Neural progenitor cell (in vitro differentiated cells): ENCODE measurements around the gene EVL. TPM values are rescaled to one million over a fixed set of nuclear protein-coding genes. Genes with fewer than 3 reads are reported as not detected.

ENCODE experiments used
- DNase-seq: peaks from one replicate; pipeline ENCODE4 v3.0.0-alpha.2; 2016; ENCODE audit warnings: low spot score
- H2AFZ ChIP-seq: fragments of 200-600 bp; sonication (generic); replicated peaks from 2 replicates; pipeline ENCODE4 v1.6.1; 2016; ENCODE audit warnings: antibody characterized with exemption
- H3F3A ChIP-seq: fragments of 200-600 bp; sonication (generic); 2 replicates; pipeline ENCODE4 v1.6.1; 2016; ENCODE audit warnings: antibody characterized with exemption, low read depth
- H3K27ac ChIP-seq: fragments of 200-600 bp; sonication (generic); 2 replicates; pipeline ENCODE4 v1.5.1; 2016; ENCODE audit warnings: mild to moderate bottlenecking
- H3K27me3 ChIP-seq: fragments of 200-600 bp; sonication (generic); 2 replicates; pipeline ENCODE4 v1.6.1; 2016; ENCODE audit warnings: mild to moderate bottlenecking, moderate library complexity
- H3K36me3 ChIP-seq: fragments of 200-600 bp; sonication (generic); 2 replicates; pipeline ENCODE4 v1.5.1; 2016
- H3K4me1 ChIP-seq: fragments of 200-600 bp; sonication (generic); 2 replicates; pipeline ENCODE4 v1.6.1; 2016; ENCODE audit warnings: mixed run types
- H3K4me2 ChIP-seq: fragments of 200-600 bp; sonication (generic); 2 replicates; pipeline ENCODE4 v1.6.1; 2016
- H3K4me3 ChIP-seq: fragments of 200-600 bp; sonication (generic); 2 replicates; pipeline ENCODE4 v1.5.1; 2016
- H3K79me2 ChIP-seq: fragments of 200-600 bp; sonication (generic); 2 replicates; pipeline ENCODE4 v1.6.1; 2016; ENCODE audit warnings: low read depth
- H3K9ac ChIP-seq: fragments of 200-600 bp; sonication (generic); 2 replicates; pipeline ENCODE4 v1.6.1; 2016
- H3K9me3 ChIP-seq: fragments of 200-600 bp; sonication (generic); 2 replicates; pipeline ENCODE4 v1.5.1; 2016; ENCODE audit warnings: low read depth
- H4K20me1 ChIP-seq: fragments of 200-600 bp; sonication (generic); 2 replicates; pipeline ENCODE4 v1.6.1; 2016; ENCODE audit warnings: low read depth
- H3K27ac Mint-ChIP-seq: 3 replicates; pipeline ENCODE4 v1.8.0; 2021; ENCODE audit warnings: mixed read lengths
- H3K27me3 Mint-ChIP-seq: 2 replicates; pipeline ENCODE4 v1.8.0; 2022; ENCODE audit warnings: low read depth, mild to moderate bottlenecking, inconsistent platforms, moderate library complexity, mixed read lengths; ENCODE audit not compliant: insufficient read depth
- H3K36me3 Mint-ChIP-seq: 3 replicates; pipeline ENCODE4 v1.8.0; 2021; ENCODE audit warnings: mixed read lengths
- H3K4me1 Mint-ChIP-seq: 3 replicates; pipeline ENCODE4 v1.8.0; 2021; ENCODE audit warnings: mixed read lengths
- H3K4me3 Mint-ChIP-seq: 3 replicates; pipeline ENCODE4 v1.8.0; 2021; ENCODE audit warnings: mild to moderate bottlenecking, moderate library complexity, mixed read lengths
- H3K9me3 Mint-ChIP-seq: 3 replicates; pipeline ENCODE4 v1.8.0; 2020; ENCODE audit warnings: mixed read lengths
- EZH2 ChIP-seq: fragments of 200-600 bp; sonication (generic); IDR thresholded peaks from 2 replicates; pipeline ENCODE4 v1.6.1; 2017; ENCODE audit warnings: antibody characterized with exemption, mild to moderate bottlenecking, moderate library complexity
- EZH2phosphoT487 ChIP-seq: fragments of 200-600 bp; sonication (generic); IDR thresholded peaks from 2 replicates; pipeline ENCODE4 v1.6.1; 2017; ENCODE audit warnings: antibody characterized with exemption
- total RNA-seq: library from RNA; depleted of rRNA; stranded (reverse); fragments of >200 nt; gene quantifications from 2 replicates; pipeline ENCODE4 v1.2.3, GENCODE V29; 2015; ENCODE audit warnings: low replicate concordance
- TF ChIP-seq, protein P1 (sequence below): fragments of 200-600 bp; sonication (generic); IDR thresholded peaks from 2 replicates; pipeline ENCODE4 v1.5.1; 2017; ENCODE audit warnings: antibody characterized with exemption, mild to moderate bottlenecking

EVL gene
- total RNA-seq, 1 donor from 2014 or later: 49.2 TPM

DNA sequence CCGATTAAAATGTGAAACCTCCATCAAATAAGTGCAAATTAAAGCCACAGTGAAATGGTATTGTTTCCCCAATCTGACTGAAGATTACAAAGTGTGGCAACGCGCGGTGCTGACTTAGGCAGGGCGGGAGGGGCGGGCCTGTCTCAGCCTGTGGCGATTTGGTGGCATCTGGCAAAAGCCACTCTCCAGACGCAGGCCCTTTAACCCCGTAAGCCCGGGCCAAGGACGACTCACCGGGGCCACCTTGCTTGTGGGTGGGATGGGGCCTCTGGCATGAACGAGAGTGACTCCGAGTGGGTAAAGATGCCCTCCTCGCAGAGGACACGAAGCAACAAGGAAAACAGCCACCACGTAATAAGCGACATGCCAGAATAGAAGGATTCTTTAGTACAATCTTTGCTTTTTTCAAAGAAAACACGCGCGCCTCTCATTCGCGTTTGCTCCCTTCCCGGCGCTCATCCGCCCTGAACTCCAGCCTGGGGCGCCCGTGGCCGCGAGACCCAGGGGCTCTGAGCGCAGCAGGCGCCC is 93.4 kb downstream of the EVL start:
- no peaks in the 10 kb centered on the region for H3K79me2 ChIP-seq
- no peak overlapping the region for H3K27ac ChIP-seq
- no peaks in the 10 kb centered on the region for H4K20me1 ChIP-seq
- H3K4me3 Mint-ChIP-seq: peak overlapping the region; percentile 65
- peak overlapping the region; percentile 94 for H3K4me2 ChIP-seq
- H3K4me1 ChIP-seq: peaks cover 18% of the 10 kb centered on the region
- H3K27ac Mint-ChIP-seq: no peak overlapping the region
- H3K4me1 Mint-ChIP-seq: peaks cover 9% of the 10 kb centered on the region
- no peaks in the 10 kb centered on the region for H3K36me3 ChIP-seq
- no peak overlapping the region for H3K9ac ChIP-seq
- peak; percentile 44 for DNase-seq
- H3K9me3 ChIP-seq: no peaks in the 10 kb centered on the region
- H2AFZ ChIP-seq: peak overlapping the region; percentile 48
- peaks cover 48% of the 10 kb centered on the region for H3K27me3 Mint-ChIP-seq
- H3K9me3 Mint-ChIP-seq: peaks cover 8% of the 10 kb centered on the region
- TF ChIP-seq EZH2phosphoT487 (peak; percentile 67), EZH2 (no peak)
- peaks cover 77% of the 10 kb centered on the region for H3K27me3 ChIP-seq
- H3K4me3 ChIP-seq: peak overlapping the region; percentile 52
- no peaks in the 10 kb centered on the region for H3K36me3 Mint-ChIP-seq
- H3F3A ChIP-seq: peaks cover 9% of the 10 kb centered on the region

DNA sequence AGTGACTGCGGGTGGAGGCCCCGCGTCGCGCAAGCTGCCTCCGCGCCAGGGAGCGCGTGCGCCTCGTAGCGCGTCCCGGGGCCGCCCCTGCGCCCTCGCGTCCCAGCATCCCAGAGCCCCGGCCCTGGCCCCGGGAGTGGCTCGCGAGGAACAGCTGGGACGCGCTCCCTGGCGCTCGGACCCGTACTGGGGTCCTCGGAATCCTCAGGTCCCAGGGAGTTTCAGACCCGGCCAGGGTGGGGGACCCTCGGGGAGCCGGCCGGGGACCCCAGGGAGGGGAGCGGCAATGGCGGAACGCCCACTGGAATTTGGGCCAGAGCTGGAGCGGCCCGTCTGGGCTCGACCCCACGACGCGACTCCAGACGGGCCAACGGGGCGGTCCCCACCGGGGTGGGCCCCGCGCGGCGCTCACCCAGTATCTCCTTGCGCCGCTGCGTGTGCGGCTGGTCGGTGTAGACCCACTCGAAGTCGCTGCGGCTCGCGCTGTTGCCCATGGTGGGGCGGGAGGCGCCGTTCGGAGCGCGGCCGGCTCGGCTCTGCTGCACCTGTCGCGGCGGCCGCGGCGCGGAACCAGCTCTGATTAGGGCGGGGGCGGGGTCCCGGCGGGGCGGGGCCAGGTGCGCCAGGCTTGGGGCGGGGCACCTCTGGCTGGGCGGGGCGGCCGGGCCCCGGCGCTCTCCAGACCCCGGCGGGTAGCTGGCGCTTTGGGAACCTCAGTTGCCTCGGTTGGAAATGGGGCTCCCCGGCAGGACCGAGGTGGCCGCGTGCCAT is 94.1 kb downstream of the EVL start, which contains the start of gene DEGS2:
TSS of gene DEGS2 (minus strand) at position 552 of the 771 bp plus-strand sequence. CDS start at position 494, 58 bp downstream.
- H3K4me2 ChIP-seq: peak within 1 kb of the TSS; percentile 94
- Mint-ChIP-seq H3K27me3 (peaks cover 46% of the 10 kb centered on the region), H3K36me3 (no peaks in the 10 kb centered on the region), H3K9me3 (peaks cover 6% of the 10 kb centered on the region), H3K27ac (no peak within 1 kb of the TSS), H3K4me3 (peak within 1 kb of the TSS; percentile 72), H3K4me1 (peaks cover 9% of the 10 kb centered on the region)
- peak within 1 kb of the TSS; percentile 48 for H2AFZ ChIP-seq
- no peaks in the 10 kb centered on the region for H3K9me3 ChIP-seq
- H3K27me3 ChIP-seq: peaks cover 82% of the 10 kb centered on the region
- peak; percentile 77 for DNase-seq
- H3F3A ChIP-seq: peaks cover 9% of the 10 kb centered on the region
- no peaks in the 10 kb centered on the region for H3K36me3 ChIP-seq
- no peaks in the 10 kb centered on the region for H3K79me2 ChIP-seq
- peaks cover 18% of the 10 kb centered on the region for H3K4me1 ChIP-seq
- H3K9ac ChIP-seq: no peak within 1 kb of the TSS
- TF ChIP-seq, protein P1, sequence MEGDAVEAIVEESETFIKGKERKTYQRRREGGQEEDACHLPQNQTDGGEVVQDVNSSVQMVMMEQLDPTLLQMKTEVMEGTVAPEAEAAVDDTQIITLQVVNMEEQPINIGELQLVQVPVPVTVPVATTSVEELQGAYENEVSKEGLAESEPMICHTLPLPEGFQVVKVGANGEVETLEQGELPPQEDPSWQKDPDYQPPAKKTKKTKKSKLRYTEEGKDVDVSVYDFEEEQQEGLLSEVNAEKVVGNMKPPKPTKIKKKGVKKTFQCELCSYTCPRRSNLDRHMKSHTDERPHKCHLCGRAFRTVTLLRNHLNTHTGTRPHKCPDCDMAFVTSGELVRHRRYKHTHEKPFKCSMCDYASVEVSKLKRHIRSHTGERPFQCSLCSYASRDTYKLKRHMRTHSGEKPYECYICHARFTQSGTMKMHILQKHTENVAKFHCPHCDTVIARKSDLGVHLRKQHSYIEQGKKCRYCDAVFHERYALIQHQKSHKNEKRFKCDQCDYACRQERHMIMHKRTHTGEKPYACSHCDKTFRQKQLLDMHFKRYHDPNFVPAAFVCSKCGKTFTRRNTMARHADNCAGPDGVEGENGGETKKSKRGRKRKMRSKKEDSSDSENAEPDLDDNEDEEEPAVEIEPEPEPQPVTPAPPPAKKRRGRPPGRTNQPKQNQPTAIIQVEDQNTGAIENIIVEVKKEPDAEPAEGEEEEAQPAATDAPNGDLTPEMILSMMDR: no peak
- peak; percentile 98 for TF ChIP-seq EZH2
- peak; percentile 96 for TF ChIP-seq EZH2phosphoT487
- no peak within 1 kb of the TSS for H3K27ac ChIP-seq
- H4K20me1 ChIP-seq: no peaks in the 10 kb centered on the region
- peak within 1 kb of the TSS; percentile 52 for H3K4me3 ChIP-seq

DNA sequence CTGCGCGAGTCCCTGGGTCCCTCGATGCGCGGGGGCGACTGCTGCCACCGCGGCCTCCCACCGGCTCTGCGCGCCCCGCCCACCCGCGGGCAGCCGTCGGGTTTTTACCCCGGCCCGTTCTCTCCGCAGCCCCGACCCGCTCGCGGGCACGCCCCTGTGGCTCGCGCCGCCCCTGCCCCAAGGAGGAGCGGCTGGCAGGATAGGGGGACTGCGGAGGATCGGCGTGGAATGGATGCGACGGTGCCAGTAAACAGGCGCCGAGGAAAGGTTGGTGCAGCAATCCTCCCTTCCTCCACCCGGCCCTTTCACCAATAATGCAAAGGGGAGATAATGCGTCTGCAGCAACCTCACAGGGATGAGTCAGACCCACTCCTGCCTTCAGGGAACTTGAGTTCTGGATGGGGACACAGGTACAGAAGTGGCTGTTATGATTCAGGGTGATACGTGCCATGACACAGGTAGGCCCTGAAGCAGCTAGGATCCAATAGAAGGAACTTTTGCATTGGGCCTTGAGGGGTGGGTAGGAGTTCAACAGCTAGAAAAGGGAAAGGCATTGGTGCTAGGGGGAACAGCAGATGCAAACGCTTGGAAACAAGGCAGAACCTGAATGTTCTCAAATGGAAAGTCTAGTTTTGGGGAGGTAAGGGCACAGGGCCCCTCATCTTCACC is 94.8 kb downstream of the EVL start:
- Histone ChIP-seq H2AFZ (peak overlapping the region; percentile 48), H3F3A (peaks cover 10% of the 10 kb centered on the region), H3K79me2 (no peaks in the 10 kb centered on the region), H3K4me3 (peak overlapping the region; percentile 52), H3K4me2 (peak overlapping the region; percentile 94), H3K9ac (no peak overlapping the region), H4K20me1 (no peaks in the 10 kb centered on the region), H3K36me3 (no peaks in the 10 kb centered on the region), H3K27ac (no peak overlapping the region), H3K27me3 (peaks cover 90% of the 10 kb centered on the region), H3K9me3 (no peaks in the 10 kb centered on the region), H3K4me1 (peaks cover 18% of the 10 kb centered on the region)
- Mint-ChIP-seq H3K4me3 (peak overlapping the region; percentile 72), H3K36me3 (peaks cover 1% of the 10 kb centered on the region), H3K4me1 (peaks cover 9% of the 10 kb centered on the region), H3K27me3 (peaks cover 45% of the 10 kb centered on the region), H3K9me3 (peaks cover 4% of the 10 kb centered on the region), H3K27ac (no peak overlapping the region)
- peak; percentile 46 for DNase-seq
- TF ChIP-seq EZH2phosphoT487 (peak; percentile 45), EZH2 (peak; percentile 81)
- TF ChIP-seq, protein P1: no peak
